ENCODE data around the gene S100A16.

GRCh38 chr1:153619171-153619570 lies 6.2 kb upstream of the S100A16 start:
- TF ChIP-seq EZH2 (IDR thresholded peaks at IDR 0.05) (no peak), POLR2AphosphoS5 (IDR thresholded peaks at IDR 0.05; ENCODE audit: borderline replicate concordance, low read depth, low read length) (no peak)
